ENCODE results near the gene MGAT4B. TPM values are rescaled to one million over a fixed set of nuclear protein-coding genes. Genes with fewer than 3 reads are reported as not detected.

Gene MGAT4B
- 67.3 TPM for total RNA-seq

GRCh38 chr5:179806250-179807048 is at the start of gene MGAT4B:
Gene MGAT4B, minus strand, starts transcription at chr5:179806866. Its CDS starts 283 bp downstream, at chr5:179806583.

GRCh38 chr5:179820483-179821297 is 14.0 kb upstream of the MGAT4B start, which contains the start of gene SQSTM1:
Gene SQSTM1, plus strand, starts transcription at chr5:179820905. Its CDS starts 32 bp downstream, at chr5:179820937.

GRCh38 chr5:179793468-179794139 is 13.1 kb downstream of the MGAT4B start, which contains the start of gene LTC4S:
Gene LTC4S, plus strand, starts transcription at chr5:179793986. Its CDS starts 95 bp downstream, at chr5:179794081.

Other genes with a start within 250 kb of the MGAT4B start
- gene HNRNPH1, start 183.2 kb downstream of the MGAT4B start, total RNA-seq = 1,077 TPM
- not detected for gene CBY3, start 125.8 kb downstream of the MGAT4B start, total RNA-seq
- gene CANX, start 107.9 kb downstream of the MGAT4B start, total RNA-seq = 459 TPM
- gene MAML1, start 74.0 kb downstream of the MGAT4B start, total RNA-seq = 33.5 TPM
- gene LTC4S, start 12.9 kb downstream of the MGAT4B start, total RNA-seq = 1.1 TPM
- 122 TPM for gene SQSTM1, start 14.0 kb upstream of the MGAT4B start, total RNA-seq
- 55.3 TPM for gene MRNIP, start 52.0 kb upstream of the MGAT4B start, total RNA-seq
- gene TBC1D9B, start 101.0 kb upstream of the MGAT4B start, total RNA-seq = 62.9 TPM